Left lobe of liver (tissue), 2 donors: ENCODE results near the gene UBAP2. TPM values are rescaled to one million over a fixed set of nuclear protein-coding genes. Genes with fewer than 3 reads are reported as not detected.

ENCODE experiments used
- ATAC-seq: fragments of 200-7000 bp; cut with Tn5 transposase; one replicate; pipeline ENCODE4 v1.9.1; 2020; ENCODE audit warnings: mild to moderate bottlenecking, moderate library complexity
- DNase-seq: peaks from one replicate; pipeline ENCODE4 v3.0.0-alpha.2; 2020; ENCODE audit warnings: low spot score
- total RNA-seq: library from RNA; stranded (reverse); gene quantifications from one replicate; pipeline ENCODE4 v1.2.1, GENCODE V29; 2021
- donor health status: DM: no; HTN: no; CAD: no; lungs with moderate emphysema.
- donor health status: DM: no; HTN: yes; CAD: no.

Gene UBAP2, protein sequence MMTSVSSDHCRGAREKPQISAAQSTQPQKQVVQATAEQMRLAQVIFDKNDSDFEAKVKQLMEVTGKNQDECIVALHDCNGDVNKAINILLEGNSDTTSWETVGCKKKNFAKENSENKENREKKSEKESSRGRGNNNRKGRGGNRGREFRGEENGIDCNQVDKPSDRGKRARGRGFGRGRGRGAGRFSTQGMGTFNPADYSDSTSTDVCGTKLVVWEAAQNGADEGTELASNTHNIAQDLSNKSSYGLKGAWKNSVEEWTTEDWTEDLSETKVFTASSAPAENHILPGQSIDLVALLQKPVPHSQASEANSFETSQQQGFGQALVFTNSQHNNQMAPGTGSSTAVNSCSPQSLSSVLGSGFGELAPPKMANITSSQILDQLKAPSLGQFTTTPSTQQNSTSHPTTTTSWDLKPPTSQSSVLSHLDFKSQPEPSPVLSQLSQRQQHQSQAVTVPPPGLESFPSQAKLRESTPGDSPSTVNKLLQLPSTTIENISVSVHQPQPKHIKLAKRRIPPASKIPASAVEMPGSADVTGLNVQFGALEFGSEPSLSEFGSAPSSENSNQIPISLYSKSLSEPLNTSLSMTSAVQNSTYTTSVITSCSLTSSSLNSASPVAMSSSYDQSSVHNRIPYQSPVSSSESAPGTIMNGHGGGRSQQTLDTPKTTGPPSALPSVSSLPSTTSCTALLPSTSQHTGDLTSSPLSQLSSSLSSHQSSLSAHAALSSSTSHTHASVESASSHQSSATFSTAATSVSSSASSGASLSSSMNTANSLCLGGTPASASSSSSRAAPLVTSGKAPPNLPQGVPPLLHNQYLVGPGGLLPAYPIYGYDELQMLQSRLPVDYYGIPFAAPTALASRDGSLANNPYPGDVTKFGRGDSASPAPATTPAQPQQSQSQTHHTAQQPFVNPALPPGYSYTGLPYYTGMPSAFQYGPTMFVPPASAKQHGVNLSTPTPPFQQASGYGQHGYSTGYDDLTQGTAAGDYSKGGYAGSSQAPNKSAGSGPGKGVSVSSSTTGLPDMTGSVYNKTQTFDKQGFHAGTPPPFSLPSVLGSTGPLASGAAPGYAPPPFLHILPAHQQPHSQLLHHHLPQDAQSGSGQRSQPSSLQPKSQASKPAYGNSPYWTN
- total RNA-seq, result 10.8 TPM

DNA sequence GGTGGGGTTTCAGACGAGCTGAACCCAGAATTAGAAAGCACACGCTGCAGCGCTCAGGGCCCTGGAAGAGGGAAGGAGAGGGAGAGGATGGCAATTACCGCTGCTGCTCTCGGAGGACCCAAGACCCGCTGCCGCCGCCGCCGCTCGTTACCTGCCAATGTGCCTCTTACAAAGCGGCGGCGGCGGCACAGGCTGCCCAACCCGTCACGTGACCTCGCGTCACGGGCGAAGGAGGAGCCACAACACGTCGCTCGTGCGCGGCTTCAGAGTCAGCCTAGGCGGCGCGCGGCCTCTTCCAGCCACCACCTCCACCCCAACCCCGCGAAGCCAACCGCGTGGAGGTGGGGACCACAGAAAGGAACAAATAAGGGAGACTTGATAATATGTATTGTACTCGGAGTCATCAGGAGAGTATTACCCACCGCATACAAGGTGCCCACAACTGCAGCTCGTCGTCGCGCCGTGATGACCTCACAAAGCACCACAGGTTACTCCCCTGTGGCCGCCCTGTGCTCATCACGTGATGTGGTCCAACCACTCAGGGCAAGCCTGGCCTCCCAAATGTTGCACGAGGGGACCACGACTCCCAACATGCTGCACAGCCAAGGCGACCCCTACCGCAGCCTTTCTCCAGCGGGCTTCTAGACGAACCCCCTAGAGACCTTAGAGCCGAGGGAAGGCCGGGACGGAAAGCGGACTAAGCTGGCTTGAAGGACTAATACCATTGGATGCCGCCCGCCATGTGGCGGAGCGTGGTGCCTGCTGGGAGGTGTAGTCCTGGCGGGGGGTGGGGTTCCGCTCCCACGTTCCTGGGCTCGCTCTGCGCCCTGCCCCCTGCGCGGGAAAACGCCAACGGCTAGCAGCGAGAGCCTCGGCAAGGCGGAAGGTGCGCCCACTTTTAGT lies at the start of gene UBAP2:
UBAP2 (minus strand) TSS at position 161 of the 903 bp plus-strand sequence. CDS start 31,739 bp downstream, outside the sequence.
- peak; percentile 90 for ATAC-seq

DNA sequence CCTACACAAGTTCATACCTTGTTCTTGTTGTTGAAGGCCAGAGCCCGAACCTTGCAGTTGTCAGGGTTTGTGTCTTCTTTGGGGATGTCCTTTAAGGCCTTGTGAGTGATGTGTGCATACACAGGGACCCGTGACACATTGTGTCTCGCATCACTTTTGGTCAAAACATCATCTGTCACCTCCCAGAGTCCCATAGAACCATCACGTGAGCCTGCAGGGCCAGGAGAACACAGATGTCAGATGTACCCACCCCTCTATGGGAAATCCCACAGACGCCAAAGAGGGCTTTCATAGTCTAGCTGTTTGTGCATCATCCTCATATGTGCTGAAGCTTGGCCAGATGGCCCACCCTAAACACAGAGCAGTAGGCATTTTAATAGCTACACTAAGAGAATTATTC lies 49.6 kb upstream of the UBAP2 start:
- DNase-seq (no peak), ATAC-seq (no peak)

More for the DNA sequence above, at the start of gene UBAP2:
- DNase-seq, result peak; percentile 98

DNA sequence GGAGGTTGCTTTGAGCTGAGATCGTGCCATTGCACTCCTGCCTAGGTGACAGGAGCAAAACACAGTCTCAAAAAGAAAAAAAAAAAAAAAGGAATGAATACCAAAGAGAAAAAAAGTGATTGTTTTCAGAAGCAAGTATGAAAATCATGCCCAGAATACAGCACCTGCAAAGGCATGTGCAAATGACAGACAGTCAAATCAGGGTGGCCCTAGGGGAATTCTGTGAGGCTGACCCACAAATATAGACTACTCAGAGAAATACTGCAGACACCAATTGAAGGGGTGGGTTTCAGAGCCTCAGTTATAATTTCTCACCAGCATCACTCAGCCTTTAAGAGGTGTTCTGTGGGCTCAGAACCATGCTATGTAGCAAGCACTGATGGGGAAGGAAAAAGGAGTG lies 49.2 kb upstream of the UBAP2 start:
- no peak for ATAC-seq

DNA sequence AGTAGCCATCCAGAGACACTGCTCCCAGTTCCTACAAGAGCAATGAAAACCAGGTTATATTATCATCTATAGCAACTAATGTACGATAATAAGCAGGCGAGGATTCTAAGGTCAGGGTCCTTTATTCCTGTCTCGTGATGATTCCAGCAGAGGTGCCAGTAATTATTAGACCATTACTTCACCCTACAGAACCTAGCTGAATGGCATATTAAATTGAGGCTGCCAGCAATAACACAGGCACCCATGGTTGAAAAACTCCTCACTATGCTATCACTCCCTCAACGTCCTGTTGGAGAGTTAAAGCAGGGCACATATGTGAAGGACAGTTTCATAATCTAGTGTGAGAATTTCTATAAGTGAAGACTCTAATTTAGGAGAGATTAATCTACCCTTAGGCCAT lies 48.1 kb upstream of the UBAP2 start:
- ATAC-seq, result no peak

More for the DNA sequence above, 49.2 kb upstream of the UBAP2 start:
- no peak for DNase-seq

DNA sequence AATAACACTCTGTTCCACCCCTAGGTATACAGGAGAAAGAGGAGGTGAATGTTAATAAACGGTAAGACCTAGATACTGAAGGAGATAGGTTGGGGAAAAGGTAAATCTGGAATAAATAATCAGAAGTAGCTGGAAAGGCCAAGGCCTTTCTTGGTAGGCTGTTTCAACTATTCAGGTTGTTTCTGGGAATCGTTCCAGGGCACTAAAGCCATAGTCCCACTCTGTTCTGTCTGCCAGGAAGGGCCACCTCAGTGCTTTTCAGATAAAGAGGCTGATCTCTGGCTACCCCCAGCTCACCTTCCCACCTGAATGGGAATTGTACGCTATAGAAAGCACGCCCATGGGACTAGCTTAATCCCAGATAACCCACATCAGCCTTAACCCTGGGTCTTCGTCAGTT lies 44.9 kb upstream of the UBAP2 start:
- DNase-seq (no peak), ATAC-seq (peak; percentile 30)

More for the DNA sequence above, 48.1 kb upstream of the UBAP2 start:
- no peak for DNase-seq

DNA sequence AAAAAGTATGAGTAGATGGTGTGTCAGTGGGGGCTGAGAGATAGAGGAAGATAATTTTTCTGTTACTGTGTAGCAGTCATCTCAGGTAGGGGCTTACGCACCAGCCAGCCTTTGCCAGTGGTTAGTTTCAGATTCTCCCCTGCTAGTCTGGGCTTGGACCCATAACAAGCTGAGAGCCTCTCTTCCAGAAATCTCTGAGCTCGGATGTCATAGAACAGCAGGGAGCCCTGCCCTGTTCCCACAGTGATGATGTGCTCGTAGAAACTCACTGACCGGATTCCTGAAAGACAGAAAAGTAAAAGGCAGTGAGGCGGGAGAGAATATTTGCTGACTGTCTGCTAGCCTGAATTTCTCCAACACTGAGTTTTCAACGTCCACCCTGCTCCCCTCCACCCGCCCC lies 40.6 kb upstream of the UBAP2 start:
- ATAC-seq (no peak), DNase-seq (no peak)

DNA sequence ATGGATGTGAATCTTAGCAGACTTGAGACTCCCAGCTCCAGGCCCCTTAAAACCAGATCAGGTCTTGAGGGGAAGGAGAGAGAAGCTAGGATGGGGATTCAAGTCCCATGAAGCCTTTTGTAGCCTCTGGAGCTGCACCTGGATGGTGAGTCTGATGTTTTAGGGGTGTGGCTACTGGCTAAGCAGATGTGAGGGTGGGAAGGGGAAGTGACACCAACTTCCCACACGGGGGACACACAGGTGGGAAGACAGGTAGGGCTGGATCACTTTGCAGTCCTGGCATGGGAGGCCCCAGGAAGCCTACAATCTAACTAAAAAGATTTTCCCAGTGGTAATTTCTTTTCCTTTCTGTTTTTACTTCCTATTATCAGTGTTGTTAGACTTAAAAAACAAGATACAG lies 38.7 kb upstream of the UBAP2 start:
- DNase-seq (no peak), ATAC-seq (no peak)

DNA sequence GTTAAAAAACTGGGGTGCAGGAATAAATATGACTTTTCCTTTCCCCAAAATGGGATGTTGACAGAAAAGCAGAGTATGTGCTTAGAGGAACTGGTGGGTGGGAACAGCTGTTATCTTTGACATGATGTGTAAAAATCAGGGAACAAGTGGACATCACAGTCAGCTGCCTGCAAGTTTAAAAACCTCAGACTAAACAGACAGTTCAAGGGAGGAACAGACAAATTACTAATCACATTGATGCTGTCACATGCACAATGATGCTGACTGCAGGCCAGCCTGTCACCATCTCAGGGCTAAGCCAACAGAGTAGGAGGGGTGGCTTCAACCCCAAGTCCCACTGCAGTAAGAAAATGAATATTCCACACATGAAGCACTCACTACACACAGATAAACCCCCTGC lies 38.2 kb upstream of the UBAP2 start:
- ATAC-seq, result no peak
- DNase-seq, result no peak

DNA sequence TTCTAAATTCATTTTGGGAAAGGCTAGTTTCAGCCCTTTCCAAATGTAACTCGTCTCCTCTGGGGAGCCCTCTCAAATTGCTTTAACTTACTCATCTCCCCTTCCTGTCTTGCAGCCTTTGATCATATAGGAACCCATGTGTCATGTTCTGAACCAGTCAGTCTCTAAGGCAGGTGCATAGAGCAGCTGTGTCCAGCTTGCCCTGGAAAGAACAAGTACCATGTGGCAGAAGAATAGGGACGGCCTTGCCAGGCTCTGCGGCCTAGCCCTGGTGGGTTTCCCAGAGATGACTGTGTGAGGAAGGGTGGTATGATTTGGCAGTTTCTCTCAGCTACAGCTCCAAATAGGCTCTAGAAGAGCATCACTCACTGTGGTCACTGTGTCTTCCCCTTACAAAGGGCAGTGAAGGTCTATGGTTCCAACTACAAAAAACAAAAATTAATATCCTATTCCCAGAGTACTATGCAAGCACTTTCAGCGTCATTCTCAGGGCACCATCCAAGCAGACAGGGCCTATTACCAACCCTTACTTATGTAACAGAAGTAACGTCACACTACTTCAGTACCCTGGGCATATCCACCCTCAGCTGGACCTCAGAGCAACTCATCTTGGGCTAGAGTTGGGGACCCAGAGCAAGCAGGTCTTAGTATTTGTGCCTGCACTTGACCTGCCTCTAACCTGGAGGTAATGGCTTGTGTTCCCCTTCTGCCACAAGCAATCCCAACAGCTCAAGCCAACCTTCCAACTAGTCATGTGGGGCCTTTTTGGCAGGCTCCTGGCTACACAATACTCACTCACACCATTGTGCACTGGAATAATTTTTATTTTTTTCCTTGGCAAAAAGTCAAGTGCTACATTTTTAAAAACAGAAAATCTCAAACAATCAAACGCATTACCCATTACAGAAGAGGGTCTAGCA lies 37.2 kb upstream of the UBAP2 start:
- no peak for DNase-seq
- no peak for ATAC-seq

DNA sequence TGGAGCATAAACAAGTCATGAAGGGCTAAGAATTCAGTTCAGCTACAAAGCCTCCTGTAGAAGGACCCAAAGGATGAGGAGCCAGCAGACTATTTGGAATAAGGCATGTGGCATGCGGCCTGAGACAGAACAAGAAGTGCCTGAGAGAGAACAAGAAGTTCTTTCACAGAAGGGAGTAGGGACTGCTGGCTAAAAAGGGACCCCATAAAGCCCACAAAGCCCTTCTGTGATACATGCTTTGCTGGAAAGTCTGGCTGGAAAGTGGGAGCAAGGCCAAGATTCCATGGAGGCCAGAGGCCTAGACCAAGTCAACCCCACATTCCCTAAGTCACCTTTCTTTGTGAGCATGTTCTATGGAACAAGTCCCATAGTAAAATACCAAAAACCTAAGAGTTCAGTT lies 35.9 kb upstream of the UBAP2 start:
- DNase-seq, result no peak
- ATAC-seq, result no peak

DNA sequence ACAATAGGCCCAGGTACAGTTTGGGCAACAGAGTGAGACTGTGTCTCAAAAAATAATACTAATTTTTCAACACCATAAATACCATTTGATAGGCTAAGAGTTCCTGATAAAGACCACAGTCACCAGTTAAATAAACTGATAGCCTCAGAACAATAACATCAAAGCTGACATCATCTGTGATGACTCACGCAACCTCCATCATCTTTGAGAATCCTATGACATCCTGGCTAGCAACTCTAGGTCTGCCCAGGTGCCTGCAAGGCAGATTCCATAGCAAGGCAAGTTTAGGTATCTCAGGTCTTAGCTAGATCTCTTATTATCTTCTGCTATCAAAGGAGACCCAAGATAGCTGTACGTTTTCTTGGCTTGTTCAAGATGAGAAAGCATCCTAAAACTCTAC lies 30.5 kb upstream of the UBAP2 start:
- DNase-seq (no peak), ATAC-seq (no peak)

DNA sequence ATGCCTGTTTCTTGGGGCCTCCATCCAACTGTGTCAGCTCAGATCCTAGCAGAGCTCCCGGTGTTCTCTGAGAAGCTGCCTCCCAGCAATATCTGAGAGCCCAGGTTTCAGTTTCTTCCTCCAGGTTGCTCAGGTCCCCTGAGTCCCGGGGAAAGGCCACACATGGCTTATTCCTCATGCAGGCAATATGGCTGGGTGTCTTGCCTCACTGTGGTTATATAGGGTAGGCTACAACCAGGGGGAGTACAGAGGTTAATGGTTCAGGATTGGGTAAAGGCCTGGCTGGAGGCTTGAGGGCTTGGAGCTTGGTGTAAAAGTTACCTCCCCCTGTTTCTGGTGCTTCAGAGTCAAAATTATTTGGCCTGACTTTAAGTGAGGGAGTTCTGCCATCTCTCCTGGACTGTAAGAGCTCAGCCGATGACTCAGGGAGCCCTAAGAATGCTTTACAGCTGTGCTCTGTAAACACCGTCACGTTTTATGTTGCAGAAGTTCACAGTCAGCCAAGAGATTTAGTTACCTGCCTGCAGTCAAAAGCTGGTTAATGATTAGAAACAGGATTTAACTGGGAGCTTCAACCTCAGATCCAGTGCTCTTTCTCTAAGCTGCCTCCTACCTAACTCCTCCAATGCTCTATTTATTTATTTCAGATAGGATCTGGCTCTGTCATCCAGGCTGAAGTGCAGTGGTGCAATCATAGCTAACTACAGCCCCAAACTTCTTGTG lies 24.3 kb upstream of the UBAP2 start:
- ATAC-seq (peak; percentile 87), DNase-seq (peak; percentile 51)

DNA sequence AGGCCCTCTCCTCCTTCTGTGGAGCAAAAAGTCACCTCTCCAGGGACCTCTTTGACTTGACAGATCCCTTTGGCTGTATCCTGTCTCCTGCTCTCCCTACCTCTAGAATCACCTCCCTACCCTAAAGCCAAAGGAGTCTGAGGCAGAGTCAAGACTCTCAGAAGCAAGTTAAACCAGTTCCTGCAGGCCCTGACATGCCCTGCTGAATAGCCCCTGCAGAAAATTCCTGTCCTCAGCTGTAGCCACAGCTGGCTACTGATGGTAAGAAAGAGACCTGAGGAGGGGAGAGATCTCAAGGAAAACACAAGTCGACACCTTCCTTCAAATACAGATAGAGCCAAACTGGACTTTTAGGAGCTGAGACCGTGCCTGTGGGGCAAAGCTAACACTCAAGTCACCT lies 23.7 kb upstream of the UBAP2 start:
- DNase-seq, result no peak
- ATAC-seq, result no peak

DNA sequence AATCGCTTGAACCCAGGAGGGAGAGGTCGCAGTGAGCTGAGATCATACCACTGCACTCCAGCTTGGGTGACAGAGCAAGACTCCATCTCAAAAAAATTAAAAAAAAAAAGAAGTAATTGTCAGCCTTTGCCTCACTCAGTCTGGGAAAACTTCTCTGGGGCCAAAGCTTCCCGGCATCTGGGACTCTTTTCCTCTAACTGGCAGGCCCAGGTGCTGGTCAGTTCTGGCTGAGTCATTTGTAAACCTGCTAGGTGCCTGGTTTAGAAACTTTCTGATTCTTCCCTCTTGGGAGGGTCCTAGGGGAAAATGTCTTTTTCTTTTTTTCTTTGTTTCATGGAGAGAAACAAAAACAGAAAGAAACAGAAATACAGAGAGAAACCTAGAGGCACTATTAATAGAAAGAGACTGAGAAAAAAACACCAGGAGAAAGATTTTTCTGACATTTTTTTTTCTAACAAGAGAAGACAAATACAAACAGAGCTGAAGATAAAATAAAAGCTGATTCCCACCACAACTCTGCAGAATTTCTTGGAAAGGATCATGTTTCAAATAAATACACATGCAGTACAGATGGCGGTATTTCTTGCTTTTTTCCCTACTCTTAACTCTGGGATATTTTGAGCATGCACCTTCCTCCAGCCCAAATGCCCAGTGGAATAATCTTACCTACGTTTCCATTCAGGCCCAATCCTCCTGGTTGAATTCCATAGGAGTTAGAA lies 22.1 kb upstream of the UBAP2 start:
- DNase-seq (no peak), ATAC-seq (no peak)

DNA sequence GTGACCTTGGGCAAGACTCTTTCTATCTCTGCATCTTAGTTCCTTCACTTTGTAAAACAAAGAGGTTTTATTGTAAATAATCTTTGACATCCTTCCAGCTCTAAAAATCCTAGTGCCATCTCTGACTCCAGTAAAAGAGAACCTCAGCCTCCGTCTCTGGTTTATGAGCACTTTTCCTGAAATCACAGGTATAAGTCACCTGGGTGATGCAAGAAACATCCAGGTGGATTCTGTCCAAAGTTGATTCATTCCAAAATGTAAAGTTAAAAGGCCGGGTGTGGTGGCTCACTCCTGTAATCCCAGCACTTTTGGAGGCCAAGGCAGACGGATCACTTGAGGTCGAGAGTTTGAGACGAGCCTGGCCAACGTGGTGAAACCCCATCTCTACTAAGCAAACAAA lies 21.1 kb upstream of the UBAP2 start:
- no peak for DNase-seq
- no peak for ATAC-seq

DNA sequence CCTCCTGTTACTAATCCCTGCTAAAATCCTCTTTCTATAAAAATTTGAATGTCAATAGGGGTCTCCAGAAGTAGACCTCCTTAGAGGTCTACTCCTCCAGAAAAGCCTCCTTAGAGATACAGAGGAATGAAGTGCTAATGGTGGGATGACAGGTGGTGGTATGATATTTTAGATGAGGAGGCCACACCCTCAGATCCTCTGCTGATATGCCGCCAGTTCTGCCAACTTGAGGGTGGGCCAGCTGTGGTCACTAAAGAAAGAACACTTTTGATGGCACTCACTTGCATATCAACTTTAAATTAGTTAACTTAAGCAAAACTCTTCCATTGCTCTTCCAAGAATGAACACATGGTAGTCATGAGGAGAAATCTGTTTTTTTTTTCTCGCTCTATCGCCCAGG lies 16.9 kb upstream of the UBAP2 start:
- no peak for ATAC-seq
- no peak for DNase-seq

DNA sequence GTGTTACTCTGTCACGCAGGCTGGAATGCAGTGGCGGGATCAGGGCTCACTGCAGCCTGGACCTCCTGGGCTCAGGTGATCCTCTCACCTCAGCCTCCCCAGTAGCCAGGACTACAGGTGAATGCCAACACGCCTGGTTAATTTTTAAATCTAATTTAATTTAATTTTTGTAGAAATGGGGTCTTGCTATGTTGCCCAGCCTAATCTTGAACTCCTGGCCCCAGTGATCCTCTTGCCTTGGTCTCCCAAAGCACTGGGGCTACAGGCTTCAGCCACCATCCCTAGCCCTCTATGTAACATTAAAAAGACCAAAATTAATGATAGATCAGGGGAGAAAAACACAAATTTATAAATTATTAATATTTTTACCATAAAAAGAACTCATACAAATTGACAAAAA lies 11.3 kb upstream of the UBAP2 start:
- DNase-seq (no peak), ATAC-seq (no peak)

DNA sequence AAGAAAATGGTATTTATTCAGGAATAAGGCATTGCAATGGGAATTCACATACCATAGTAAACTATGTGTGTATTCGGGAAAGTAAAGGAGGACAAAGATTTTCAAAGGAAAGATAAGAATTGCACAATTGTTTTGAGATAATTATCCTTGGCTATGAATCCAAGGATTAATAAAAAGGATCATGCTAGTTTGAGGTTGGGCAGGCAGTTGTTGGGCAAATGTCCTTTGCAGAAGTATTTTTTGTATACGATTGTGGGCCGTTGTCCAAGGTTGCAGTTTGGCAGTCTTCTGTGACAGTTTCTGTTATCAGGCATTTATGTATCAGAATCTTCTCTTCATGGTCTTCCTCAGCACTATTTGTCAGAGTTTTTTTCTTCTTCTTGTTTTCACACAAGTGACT lies 10.6 kb upstream of the UBAP2 start:
- no peak for ATAC-seq
- DNase-seq, result no peak
